Activated CD8-positive, alpha-beta memory T cell treated with anti-CD3 and anti-CD28 coated beads, Interleukin-2, amount 10 ng/mL, durations not matched to agents 7 days and 5 days (primary cell): ENCODE data around the gene GCLM. TPM values are rescaled to one million over a fixed set of nuclear protein-coding genes. Genes with fewer than 3 reads are reported as not detected.
"Not testable (repeated sequence)": the region's sequence is repeated elsewhere in the genome, so short reads cannot be mapped to it uniquely, and the experiment has no call there.

Experiments used
- ATAC-seq: fragments of 150-1000 bp; cut with Tn5 transposase; one replicate; pipeline ENCODE4 v1.10.0; 2021; ENCODE audit warnings: moderate library complexity
- CTCF ChIA-PET: fragments of 350-600 bp; sonication (Branson Sonifier 250); formaldehyde crosslinking; loops from one replicate; lab custom pipeline; 2021; ENCODE audit warnings: antibody characterized with exemption; lab: Charles Lee
- DNase-seq: peaks from one replicate; pipeline ENCODE4 v3.0.0-alpha.2; 2020
- H3K27ac Mint-ChIP-seq: one replicate; pipeline ENCODE4 v1.8.0; 2021; ENCODE audit warnings: mild to moderate bottlenecking, mixed read lengths
- H3K27me3 Mint-ChIP-seq: one replicate; pipeline ENCODE4 v1.8.0; 2021; ENCODE audit warnings: mixed read lengths
- H3K36me3 Mint-ChIP-seq: one replicate; pipeline ENCODE4 v1.8.0; 2021; ENCODE audit warnings: mild to moderate bottlenecking, mixed read lengths
- H3K4me1 Mint-ChIP-seq: one replicate; pipeline ENCODE4 v1.8.0; 2021; ENCODE audit warnings: mixed read lengths
- H3K4me3 Mint-ChIP-seq: one replicate; pipeline ENCODE4 v1.8.0; 2021; ENCODE audit warnings: mild to moderate bottlenecking, moderate library complexity, mixed read lengths
- H3K9me3 Mint-ChIP-seq: one replicate; pipeline ENCODE4 v1.8.0; 2022; ENCODE audit warnings: low read depth, mixed read lengths
- total RNA-seq, 2 experiments: library from RNA; stranded (reverse); gene quantifications; one replicate each; pipeline ENCODE4 v1.2.3, GENCODE V29; 2021

The GCLM gene
- total RNA-seq, 2 experiments from 2014 or later = 24.3 to 25.7 TPM

DNA sequence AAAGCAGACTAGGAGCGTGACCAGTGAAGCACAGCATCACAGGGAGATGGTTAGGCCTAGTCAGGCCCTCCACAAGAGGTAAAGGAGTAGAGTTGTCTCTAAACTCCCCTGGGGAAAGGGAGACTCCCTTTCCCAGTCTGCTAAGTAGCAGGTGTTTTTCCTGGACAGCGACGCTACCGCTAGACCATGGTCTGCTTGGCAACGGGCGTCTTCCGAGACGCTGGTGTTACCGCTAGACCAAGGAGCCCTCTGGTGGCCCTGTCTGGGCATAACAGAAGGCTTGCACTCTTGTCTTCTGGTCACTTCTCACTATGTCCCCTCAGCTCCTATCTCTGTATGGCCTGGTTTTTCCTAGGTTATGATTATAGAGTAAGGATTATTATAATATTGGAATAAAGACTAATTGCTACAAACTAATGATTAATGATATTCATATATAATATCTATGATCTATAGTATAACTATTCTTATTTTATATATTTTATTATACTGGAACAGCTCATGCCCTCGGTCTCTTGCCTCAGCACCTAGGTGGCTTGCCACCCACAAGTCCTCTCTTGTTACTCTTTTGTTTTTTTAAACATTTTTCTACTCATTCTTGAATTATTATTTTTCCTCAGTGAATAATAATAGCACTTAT lies 58.4 kb downstream of the GCLM start:
- CTCF ChIA-PET = interaction anchor here (1.0 to 2.4 kb wide), 4 partner anchors 18 to 222 kb away, joined by 3 to 17 read pairs (median 4); partner anchors contain the start of gene BCAR3
- H3K27ac Mint-ChIP-seq, H3K9me3 Mint-ChIP-seq, H3K4me1 Mint-ChIP-seq, H3K36me3 Mint-ChIP-seq, H3K4me3 Mint-ChIP-seq, ATAC-seq: not testable (repeated sequence)
- H3K27me3 Mint-ChIP-seq = peaks cover 15% of the 10 kb centered on the region
- DNase-seq = peak; percentile 73

- Mint-ChIP-seq H3K36me3 (no peaks in the 10 kb centered on the region), H3K27me3 (peaks cover 7% of the 10 kb centered on the region)
Measured at GRCh38 chr1:93848350-93848883, 60.8 kb downstream of the GCLM start.

GRCh38 chr1:93847811-93848288 lies 61.4 kb downstream of the GCLM start:
- peaks cover 3% of the 10 kb centered on the region for H3K27me3 Mint-ChIP-seq
- H3K9me3 Mint-ChIP-seq = peaks cover 3% of the 10 kb centered on the region
- CTCF ChIA-PET = interaction anchor here (0.6 to 2.2 kb wide), 4 partner anchors 34 to 570 kb away, joined by 4 to 9 read pairs (median 5); partner anchors contain the start of gene GCLM
- peak; percentile 78 for DNase-seq
- H3K4me3 Mint-ChIP-seq = peak overlapping the region; percentile 88
- peak overlapping the region; percentile 93 for H3K27ac Mint-ChIP-seq
- peaks cover 19% of the 10 kb centered on the region for H3K4me1 Mint-ChIP-seq
- H3K36me3 Mint-ChIP-seq = no peaks in the 10 kb centered on the region
- ATAC-seq = peak; percentile 27

More at GRCh38 chr1:93848350-93848883, 60.8 kb downstream of the GCLM start:
- Mint-ChIP-seq H3K9me3 (peaks cover 3% of the 10 kb centered on the region), H3K4me3 (peak overlapping the region; percentile 88), H3K27ac (peak overlapping the region; percentile 93), H3K4me1 (peaks cover 19% of the 10 kb centered on the region)
- no peak for ATAC-seq
- DNase-seq = no peak
- CTCF ChIA-PET = interaction anchor here (1.8 to 2.2 kb wide), 3 partner anchors 34 to 219 kb away, joined by 5 to 9 read pairs (median 5); partner anchors contain the start of gene GCLM

DNA sequence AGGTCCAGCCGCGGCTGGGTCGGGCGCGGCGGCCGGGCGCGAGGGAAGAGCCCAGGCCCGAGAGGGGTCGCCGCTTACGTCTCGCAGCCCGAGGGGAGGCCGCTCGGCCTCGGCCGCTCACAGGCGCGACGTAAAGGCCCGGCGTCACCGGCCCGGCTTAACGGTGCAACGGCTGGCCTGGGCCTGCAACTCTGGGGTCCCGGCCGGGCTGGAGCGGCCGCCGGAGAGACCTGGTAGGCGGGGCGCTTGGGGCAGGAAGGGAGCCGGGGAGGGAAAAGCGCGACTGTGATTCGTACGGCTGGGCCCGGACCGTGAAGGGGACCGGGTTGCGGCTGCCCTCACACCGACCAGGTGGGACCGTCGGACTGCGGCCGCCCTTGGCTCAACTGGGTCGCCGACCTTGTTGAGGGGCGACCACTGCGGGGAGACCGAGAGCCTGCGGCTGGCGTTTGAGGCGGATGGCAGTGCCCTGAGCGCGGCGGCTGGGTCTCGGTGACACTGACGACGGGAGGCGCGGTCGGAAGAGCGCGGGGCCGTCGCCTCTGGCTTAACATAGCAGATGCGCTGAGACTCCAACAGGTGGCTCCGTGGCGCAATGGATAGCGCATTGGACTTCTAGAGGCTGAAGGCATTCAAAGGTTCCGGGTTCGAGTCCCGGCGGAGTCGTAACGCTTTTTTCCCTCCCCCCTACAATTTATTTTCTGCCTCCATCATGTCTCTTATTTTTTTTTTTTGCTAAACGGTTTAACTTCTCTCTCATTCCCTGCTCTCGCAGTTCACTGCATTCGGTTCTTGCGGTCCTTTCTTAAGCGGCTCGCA lies 62.0 kb downstream of the GCLM start:
- peak overlapping the region; percentile 88 for H3K4me3 Mint-ChIP-seq
- DNase-seq (peak; percentile 91), ATAC-seq (peak; percentile 77)
- H3K27me3 Mint-ChIP-seq = peaks cover 2% of the 10 kb centered on the region
- H3K36me3 Mint-ChIP-seq = no peaks in the 10 kb centered on the region
- CTCF ChIA-PET = interaction anchor here (0.6 to 8.3 kb wide), 6 partner anchors 24 to 571 kb away, joined by 4 to 143 read pairs (median 9); no protein-coding TSS in a partner anchor
- peak overlapping the region; percentile 93 for H3K27ac Mint-ChIP-seq
- peaks cover 19% of the 10 kb centered on the region for H3K4me1 Mint-ChIP-seq
- H3K9me3 Mint-ChIP-seq = peaks cover 3% of the 10 kb centered on the region

GRCh38 chr1:93846206-93846991 lies 62.8 kb downstream of the GCLM start:
- Mint-ChIP-seq H3K27me3 (peaks cover 2% of the 10 kb centered on the region), H3K9me3 (peaks cover 3% of the 10 kb centered on the region), H3K36me3 (no peaks in the 10 kb centered on the region), H3K4me1 (peaks cover 19% of the 10 kb centered on the region), H3K4me3 (peak overlapping the region; percentile 88), H3K27ac (peak overlapping the region; percentile 93)
- ATAC-seq (peak; percentile 61), DNase-seq (peak; percentile 90)
- CTCF ChIA-PET = interaction anchor here (0.7 to 8.3 kb wide), 12 partner anchors 12 to 500 kb away, joined by 3 to 143 read pairs (median 3); no protein-coding TSS in a partner anchor

- Mint-ChIP-seq H3K4me1 (peaks cover 19% of the 10 kb centered on the region), H3K27me3 (peaks cover 2% of the 10 kb centered on the region), H3K9me3 (peaks cover 3% of the 10 kb centered on the region), H3K27ac (peak overlapping the region; percentile 93), H3K4me3 (peak overlapping the region; percentile 88), H3K36me3 (no peaks in the 10 kb centered on the region)
- CTCF ChIA-PET = interaction anchor here (0.7 to 8.3 kb wide), 12 partner anchors 13 to 499 kb away, joined by 3 to 143 read pairs (median 3); no protein-coding TSS in a partner anchor
- no peak for DNase-seq
- ATAC-seq = peak; percentile 22
Measured at GRCh38 chr1:93845538-93846205, 63.6 kb downstream of the GCLM start.

GRCh38 chr1:93844262-93845045 lies 64.8 kb downstream of the GCLM start:
- no peaks in the 10 kb centered on the region for H3K9me3 Mint-ChIP-seq

GRCh38 chr1:93842750-93843500 lies 66.3 kb downstream of the GCLM start:
- Mint-ChIP-seq H3K9me3 (no peaks in the 10 kb centered on the region), H3K4me3 (no peak overlapping the region), H3K36me3 (no peaks in the 10 kb centered on the region), H3K4me1 (peaks cover 19% of the 10 kb centered on the region), H3K27ac (no peak overlapping the region), H3K27me3 (peaks cover 2% of the 10 kb centered on the region)
- DNase-seq (no peak), ATAC-seq (no peak)
- CTCF ChIA-PET = interaction anchor here (0.6 to 8.3 kb wide), 6 partner anchors 27 to 1282 kb away, joined by 3 to 143 read pairs (median 12); no protein-coding TSS in a partner anchor

More at GRCh38 chr1:93844262-93845045, 64.8 kb downstream of the GCLM start:
- Mint-ChIP-seq H3K27me3 (peaks cover 2% of the 10 kb centered on the region), H3K4me1 (peaks cover 22% of the 10 kb centered on the region), H3K4me3 (no peak overlapping the region), H3K27ac (no peak overlapping the region), H3K36me3 (no peaks in the 10 kb centered on the region)
- CTCF ChIA-PET = interaction anchor here (0.7 to 8.3 kb wide), 21 partner anchors 8 to 540 kb away, joined by 3 to 143 read pairs (median 4); partner anchors contain the start of gene BCAR3
- DNase-seq (peak; percentile 58), ATAC-seq (no peak)

GRCh38 chr1:93841771-93842170 lies 67.5 kb downstream of the GCLM start:
- peak; percentile 27 for DNase-seq
- H3K4me1 Mint-ChIP-seq = peaks cover 19% of the 10 kb centered on the region
- H3K4me3 Mint-ChIP-seq = no peak overlapping the region
- CTCF ChIA-PET = interaction anchor here (8.3 kb wide), 1 partner anchor 210 kb away, joined by 143 read pairs; no protein-coding TSS in a partner anchor
- ATAC-seq = no peak
- no peaks in the 10 kb centered on the region for H3K36me3 Mint-ChIP-seq
- no peak overlapping the region for H3K27ac Mint-ChIP-seq
- H3K27me3 Mint-ChIP-seq = no peaks in the 10 kb centered on the region
- no peaks in the 10 kb centered on the region for H3K9me3 Mint-ChIP-seq

- no peaks in the 10 kb centered on the region for H3K36me3 Mint-ChIP-seq
- H3K4me1 Mint-ChIP-seq = peaks cover 18% of the 10 kb centered on the region
- no peaks in the 10 kb centered on the region for H3K9me3 Mint-ChIP-seq
- no peak overlapping the region for H3K4me3 Mint-ChIP-seq
- ATAC-seq (no peak), DNase-seq (peak; percentile 22)
- no peaks in the 10 kb centered on the region for H3K27me3 Mint-ChIP-seq
- H3K27ac Mint-ChIP-seq = no peak overlapping the region
- CTCF ChIA-PET = interaction anchor here (8.3 kb wide), 1 partner anchor 209 kb away, joined by 143 read pairs; no protein-coding TSS in a partner anchor
Measured at GRCh38 chr1:93840956-93841482, 68.2 kb downstream of the GCLM start.
